ENCODE results near the gene TMEM170A. TPM values are rescaled to one million over a fixed set of nuclear protein-coding genes. Genes with fewer than 3 reads are reported as not detected.

Gene TMEM170A
- total and polyA plus RNA-seq, 8 donors = 4.3 to 12.6 (median 8.6) TPM

DNA sequence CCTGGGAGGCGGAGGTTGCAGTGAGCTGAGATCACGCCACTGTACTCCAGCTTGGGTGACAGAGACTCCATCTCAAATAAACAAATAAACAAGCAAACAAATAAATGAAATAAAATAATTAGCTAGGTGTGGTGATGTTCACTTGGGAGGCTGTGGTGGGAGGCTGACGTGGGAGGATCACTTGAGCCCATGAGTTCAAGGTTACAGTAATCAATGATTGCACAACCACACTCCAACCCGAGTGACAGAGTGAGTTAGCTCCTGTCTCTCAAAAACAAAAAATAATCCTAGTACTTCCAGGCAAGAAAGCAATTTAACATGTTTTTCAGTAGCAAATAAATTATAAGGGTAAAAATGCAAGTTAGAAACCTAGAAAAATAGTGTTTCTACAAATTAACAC, 57.5 kb downstream of the TMEM170A start:
- H3K9me3 ChIP-seq = no peaks in the 10 kb centered on the region
- H3K36me3 ChIP-seq = peaks cover 0 to 11% (median 6%) of the 10 kb centered on the region in 3 donors
- H3K27me3 ChIP-seq = no peaks in the 10 kb centered on the region
- peaks cover 0 to under 1% (median 0%) of the 10 kb centered on the region in 3 donors for H3K4me1 ChIP-seq
- intact Hi-C loops (cut with DNase I) = no loop called here
- TF ChIP-seq, protein P1, sequence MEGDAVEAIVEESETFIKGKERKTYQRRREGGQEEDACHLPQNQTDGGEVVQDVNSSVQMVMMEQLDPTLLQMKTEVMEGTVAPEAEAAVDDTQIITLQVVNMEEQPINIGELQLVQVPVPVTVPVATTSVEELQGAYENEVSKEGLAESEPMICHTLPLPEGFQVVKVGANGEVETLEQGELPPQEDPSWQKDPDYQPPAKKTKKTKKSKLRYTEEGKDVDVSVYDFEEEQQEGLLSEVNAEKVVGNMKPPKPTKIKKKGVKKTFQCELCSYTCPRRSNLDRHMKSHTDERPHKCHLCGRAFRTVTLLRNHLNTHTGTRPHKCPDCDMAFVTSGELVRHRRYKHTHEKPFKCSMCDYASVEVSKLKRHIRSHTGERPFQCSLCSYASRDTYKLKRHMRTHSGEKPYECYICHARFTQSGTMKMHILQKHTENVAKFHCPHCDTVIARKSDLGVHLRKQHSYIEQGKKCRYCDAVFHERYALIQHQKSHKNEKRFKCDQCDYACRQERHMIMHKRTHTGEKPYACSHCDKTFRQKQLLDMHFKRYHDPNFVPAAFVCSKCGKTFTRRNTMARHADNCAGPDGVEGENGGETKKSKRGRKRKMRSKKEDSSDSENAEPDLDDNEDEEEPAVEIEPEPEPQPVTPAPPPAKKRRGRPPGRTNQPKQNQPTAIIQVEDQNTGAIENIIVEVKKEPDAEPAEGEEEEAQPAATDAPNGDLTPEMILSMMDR (IDR thresholded peaks at IDR 0.05) = no peak
- FAIRE-seq (no peak), ATAC-seq (no peak), DNase-seq (no peak)
- WGBS, 2 donors = 70 to 73% methylated on average over 4 of the region's 4 CpGs
- H3K4me3 ChIP-seq = no peak overlapping the region
- H3K27ac ChIP-seq = no peak overlapping the region

DNA sequence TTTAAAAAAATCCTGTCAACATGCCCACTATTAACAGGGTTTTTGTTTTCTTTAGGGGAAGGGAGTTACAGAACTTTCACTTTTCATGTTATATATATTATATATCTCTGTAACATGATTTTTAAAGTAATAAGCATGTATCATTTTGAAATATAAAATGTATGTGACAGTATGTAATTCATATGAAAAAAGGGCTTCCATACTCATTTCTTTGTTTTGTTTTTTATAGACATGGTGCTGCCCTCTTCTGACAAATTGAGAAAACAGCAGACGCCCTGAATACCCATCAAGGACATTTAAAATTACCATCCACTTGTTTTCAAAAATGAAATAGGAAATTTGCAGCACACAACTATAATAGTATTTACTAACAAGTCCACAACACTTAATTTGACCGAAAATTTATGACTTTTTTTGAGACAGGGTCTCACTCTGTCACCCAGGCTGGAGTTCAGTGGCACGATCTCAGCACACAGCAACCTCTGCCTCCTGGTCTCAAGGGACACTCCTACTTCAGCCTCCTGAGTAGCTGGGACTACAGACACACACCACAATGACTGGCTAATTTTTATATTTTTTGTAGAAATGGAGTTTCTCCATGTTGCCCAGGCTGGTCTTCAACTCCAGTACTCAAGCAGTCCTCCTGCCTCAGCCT, 61.5 kb downstream of the TMEM170A start:
- TF ChIP-seq, protein P1 (IDR thresholded peaks at IDR 0.05) = peak in 3 of 4 donors; percentile 18 to 39 (median 32)
- intact Hi-C loops (cut with DNase I) = no loop called here
- peak; percentile 78 for FAIRE-seq
- Histone ChIP-seq H3K9me3 (no peaks in the 10 kb centered on the region), H3K27ac (peak overlapping the region in 2 of 4 donors; percentile 47 to 68), H3K27me3 (no peaks in the 10 kb centered on the region), H3K36me3 (no peaks in the 10 kb centered on the region), H3K4me3 (no peak overlapping the region), H3K4me1 (peaks cover 0 to 7% (median 0%) of the 10 kb centered on the region in 3 donors)
- ATAC-seq = peak; percentile 44 to 76 (median 74)
- no peak for DNase-seq
- WGBS, 2 donors = 34 to 37% methylated on average over 3 of the region's 3 CpGs

DNA sequence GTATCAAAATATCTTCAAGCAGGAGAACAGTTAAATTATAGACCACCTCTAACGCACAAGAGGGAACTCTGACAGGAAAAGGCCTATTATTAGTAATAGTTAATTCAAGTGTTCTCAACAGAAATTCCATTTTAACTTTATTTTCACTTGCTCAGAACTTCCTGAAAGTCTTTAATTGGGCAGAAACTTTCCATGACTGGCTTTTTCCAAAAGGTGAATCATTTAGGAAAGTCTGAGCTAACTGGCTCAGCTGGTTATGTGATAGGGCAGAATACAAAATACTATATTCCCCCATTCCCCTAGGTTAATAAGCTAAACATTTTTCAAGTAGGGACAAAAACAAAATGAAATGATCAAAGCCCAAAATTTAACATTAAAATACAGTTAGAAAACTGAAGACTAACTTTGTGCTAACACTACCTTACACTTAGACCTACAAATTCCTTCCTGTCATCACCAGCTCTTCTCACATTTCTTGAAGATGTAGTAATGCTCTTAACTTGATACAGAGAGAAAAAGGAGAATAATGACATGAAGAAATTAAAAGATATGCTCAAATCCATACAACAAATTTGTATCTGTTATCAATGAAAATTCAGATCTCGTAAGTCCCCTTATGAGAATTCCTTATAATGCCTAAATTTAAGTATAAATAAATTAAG, 62.2 kb downstream of the TMEM170A start:
- no peaks in the 10 kb centered on the region for H3K27me3 ChIP-seq
- intact Hi-C loops (cut with DNase I) = no loop called here
- no peaks in the 10 kb centered on the region for H3K36me3 ChIP-seq
- TF ChIP-seq, protein P1 (IDR thresholded peaks at IDR 0.05) = no peak
- H3K4me1 ChIP-seq = peaks cover 0 to 7% (median 0%) of the 10 kb centered on the region in 3 donors
- FAIRE-seq (no peak), ATAC-seq (peak in 3 of 4 donors; percentile 66 to 82 (median 71)), DNase-seq (no peak)
- H3K27ac ChIP-seq = peak overlapping the region in 2 of 4 donors; percentile 47 to 68
- H3K4me3 ChIP-seq = no peak overlapping the region
- no peaks in the 10 kb centered on the region for H3K9me3 ChIP-seq
- WGBS, 2 donors = 35 to 39% methylated on average over 2 of the region's 2 CpGs

DNA sequence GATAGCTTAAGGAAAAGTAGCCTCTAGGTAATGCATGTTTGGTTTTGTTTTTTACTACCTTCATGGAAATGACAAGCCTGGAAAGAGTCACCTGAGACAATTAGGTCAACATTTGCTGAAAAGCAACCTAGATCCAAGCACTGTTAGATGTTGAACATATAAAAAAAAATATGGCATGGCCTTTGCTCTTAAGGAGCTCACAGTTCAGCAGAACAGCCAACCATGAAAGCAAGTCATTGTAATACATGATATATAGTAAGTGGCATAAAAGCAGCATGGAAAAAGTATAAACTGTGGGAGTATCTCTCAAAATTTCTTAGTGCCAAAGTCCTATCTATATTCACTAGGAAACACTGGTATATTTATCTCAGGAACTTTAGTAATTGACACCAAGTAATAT, 62.8 kb downstream of the TMEM170A start:
- TF ChIP-seq, protein P1 (IDR thresholded peaks at IDR 0.05) = no peak
- DNase-seq (no peak), FAIRE-seq (no peak), ATAC-seq (peak; percentile 8 to 58 (median 31))
- Histone ChIP-seq H3K27ac (peak overlapping the region in 2 of 4 donors; percentile 27 to 68), H3K4me1 (peaks cover 0 to 7% (median 0%) of the 10 kb centered on the region in 3 donors), H3K4me3 (no peak overlapping the region), H3K9me3 (no peaks in the 10 kb centered on the region), H3K36me3 (no peaks in the 10 kb centered on the region), H3K27me3 (no peaks in the 10 kb centered on the region)
- intact Hi-C loops (cut with DNase I) = no loop called here

DNA sequence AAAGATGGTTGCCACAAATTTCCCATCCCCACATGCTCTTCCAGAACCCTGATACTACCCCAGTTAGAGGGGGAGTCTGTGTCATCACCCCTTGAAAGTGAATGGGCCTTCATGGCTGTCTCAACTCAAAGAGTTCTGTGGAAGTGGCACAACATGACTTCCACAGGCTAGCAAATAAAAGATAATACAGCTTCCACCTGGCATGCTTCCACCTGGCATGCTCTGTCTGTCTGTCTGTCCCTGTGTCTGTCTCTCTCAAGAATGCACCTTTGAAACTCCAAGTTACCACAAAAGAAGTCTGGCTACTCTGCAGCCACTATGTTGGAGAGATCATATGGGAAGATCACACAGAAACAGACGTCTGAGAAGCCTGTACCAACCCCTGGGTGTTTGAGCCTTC, 66.2 kb downstream of the TMEM170A start:
- H3K27me3 ChIP-seq = no peaks in the 10 kb centered on the region
- H3K4me3 ChIP-seq = no peak overlapping the region
- FAIRE-seq (no peak), DNase-seq (no peak), ATAC-seq (peak in 2 of 4 donors; percentile 28 to 46)
- 43 to 46% methylated on average over 1 of the region's 1 CpG for WGBS, 2 donors
- intact Hi-C loops (cut with DNase I) = no loop called here
- TF ChIP-seq, protein P1 (IDR thresholded peaks at IDR 0.05) = no peak
- no peak overlapping the region for H3K27ac ChIP-seq
- peaks cover 0 to 7% (median 0%) of the 10 kb centered on the region in 3 donors for H3K36me3 ChIP-seq
- H3K4me1 ChIP-seq = peaks cover 0 to 7% (median 0%) of the 10 kb centered on the region in 3 donors
- H3K9me3 ChIP-seq = no peaks in the 10 kb centered on the region
